Upper lobe of left lung (tissue), 4 donors: ENCODE results near the gene PSG5.
"Not testable (repeated sequence)": the region's sequence is repeated elsewhere in the genome, so short reads cannot be mapped to it uniquely, and the experiment has no call there.

Experiments used
- CTCF ChIP-seq, 6 experiments: fragments of 450-650 bp in 4 of 6; fragments of 200-600 bp in 2 of 6; sonication (generic) in 2 of 6; IDR thresholded peaks; one replicate each; pipeline ENCODE4 v1.5.1; 2016 to 2019; ENCODE audit warnings: antibody characterized with exemption in 6 of 6
- POLR2AphosphoS5 ChIP-seq, 2 donors: sonication (generic); formaldehyde crosslinking; IDR thresholded peaks; one replicate each; pipeline ENCODE4 v1.5.1; 2017; ENCODE audit warnings: antibody characterized with exemption in 2 of 2

DNA sequence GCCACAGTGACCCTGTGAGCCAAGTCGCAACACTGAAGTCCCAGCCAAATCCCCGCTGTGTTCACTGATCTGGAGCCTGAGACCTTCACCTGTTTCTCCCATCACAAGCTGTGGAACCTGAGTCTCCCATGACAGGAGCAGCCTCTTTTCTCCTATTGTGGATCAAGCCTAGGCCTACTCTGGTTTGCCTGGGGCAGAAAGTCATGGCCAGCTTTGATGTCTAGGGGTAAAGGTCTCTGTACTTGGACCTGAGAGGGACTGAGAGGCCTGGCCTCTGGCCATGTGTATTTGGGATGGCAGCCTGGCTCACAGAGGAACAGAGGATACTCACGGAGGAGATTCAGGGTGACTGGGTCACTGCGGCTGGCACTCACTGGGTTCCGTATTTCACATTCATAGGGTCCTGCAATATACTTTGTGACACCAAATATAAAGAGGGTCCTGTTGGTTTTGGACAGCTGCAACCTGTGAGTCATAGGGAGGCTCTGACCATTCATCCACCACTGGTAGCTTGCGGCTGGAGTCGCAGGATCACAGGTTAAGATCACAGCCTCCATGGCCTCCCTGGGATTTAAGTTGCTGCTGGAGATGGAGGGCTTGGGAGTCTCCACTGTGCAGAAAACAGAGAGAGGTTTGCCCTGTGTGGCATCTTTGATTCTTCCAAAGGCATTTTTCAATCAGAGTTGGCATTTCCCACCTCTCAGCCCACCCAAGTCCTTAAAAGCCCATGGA is 11.5 kb upstream of the PSG5 start:
- not testable (repeated sequence) for TF ChIP-seq CTCF, POLR2AphosphoS5 (IDR thresholded peaks at IDR 0.05)
